Prostate gland (tissue), 2 donors: ENCODE measurements around the gene SNRPE. TPM values are rescaled to one million over a fixed set of nuclear protein-coding genes. Genes with fewer than 3 reads are reported as not detected.

ENCODE experiments used
- DNase-seq: peaks from one replicate; pipeline ENCODE4 v3.0.0-alpha.2; 2019; ENCODE audit warnings: low spot score
- H3K27ac ChIP-seq, 2 donors: fragments of 200-600 bp; sonication (generic); 2 replicates each; pipeline ENCODE4 v1.5.1; 2017 to 2019
- H3K27me3 ChIP-seq: fragments of 200-600 bp; sonication (generic); replicated peaks from 2 replicates; pipeline ENCODE4 v1.5.1; 2019; ENCODE audit not compliant: insufficient read depth
- H3K36me3 ChIP-seq, 2 donors: fragments of 200-600 bp; sonication (generic); 1 replicate in 1 of 2; 2 replicates in 1 of 2; pipeline versions ENCODE4 v1.5.1 to v1.8.1; 2017 to 2019
- H3K4me1 ChIP-seq: fragments of 200-600 bp; sonication (generic); replicated peaks from 2 replicates; pipeline ENCODE4 v1.5.1; 2019
- H3K4me3 ChIP-seq, 2 donors: fragments of 200-600 bp; sonication (generic); 2 replicates each; pipeline ENCODE4 v1.5.1; 2017 to 2019
- H3K9me3 ChIP-seq: fragments of 200-600 bp; sonication (generic); 2 replicates; pipeline ENCODE4 v1.5.1; 2017
- POLR2A ChIP-seq: fragments of 450-650 bp; IDR thresholded peaks from one replicate; pipeline ENCODE4 v1.6.1; 2016; ENCODE audit warnings: antibody characterized with exemption, mild to moderate bottlenecking
- POLR2AphosphoS5 ChIP-seq: sonication (generic); formaldehyde crosslinking; IDR thresholded peaks from one replicate; pipeline ENCODE4 v1.6.1; 2017; ENCODE audit warnings: antibody characterized with exemption
- WGBS: methylation state at CpG from one replicate; pipeline ENCODE4 v1.1.5; 2018; 5-methylcytosine and 5-hydroxymethylcytosine counted together
- intact Hi-C: fragments of 100-400 bp; cut with DNase I; formaldehyde crosslinking; loops from one replicate; pipeline ENCODE4 v1.14.2; 2022
- total RNA-seq, 2 donors: library from RNA; depleted of rRNA; stranded (reverse); fragments of >200 nt; gene quantifications; one replicate each; pipeline ENCODE4 v1.1.0, GENCODE V29; 2016
- TF ChIP-seq, protein P1 (sequence below), 4 experiments: fragments of 200-600 bp in 2 of 4; fragments of 450-650 bp in 2 of 4; sonication (generic) in 2 of 4; IDR thresholded peaks; 1 replicate in 3 of 4; 2 replicates in 1 of 4; pipeline ENCODE4 v1.5.1; 2016 to 2019; ENCODE audit warnings: antibody characterized with exemption in 4 of 4, mild to moderate bottlenecking in 2 of 4, moderate library complexity in 2 of 4

Gene SNRPE
- total RNA-seq, 2 donors from 2014 or later: 18.8 to 92.8 TPM

DNA sequence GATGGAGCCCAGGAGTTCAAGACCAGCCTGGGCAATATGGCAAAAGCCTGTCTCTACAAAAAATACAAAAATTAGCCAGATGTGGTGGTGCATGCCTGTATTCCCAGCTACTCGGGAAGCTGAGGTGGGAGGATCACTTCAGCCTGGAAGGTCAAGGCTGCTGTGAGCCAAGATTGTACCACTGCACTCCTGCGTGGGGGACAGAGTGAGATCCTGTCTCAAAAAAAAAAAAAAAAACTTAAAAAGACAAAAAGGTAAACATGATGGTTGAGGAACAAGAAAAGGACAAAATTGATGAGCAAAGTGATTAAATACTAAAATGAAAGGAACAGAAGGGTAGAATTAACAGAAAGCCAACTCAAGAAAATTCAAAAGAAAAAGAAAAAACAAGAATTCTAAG, 30.6 kb downstream of the SNRPE start:
- H3K36me3 ChIP-seq: no peaks in the 10 kb centered on the region
- no peak for DNase-seq
- WGBS: 46% methylated on average over 2 of the region's 2 CpGs

GRCh38 chr1:203898458-203899352, 37.3 kb downstream of the SNRPE start:
- Histone ChIP-seq H3K4me1 (no peaks in the 10 kb centered on the region), H3K36me3 (no peaks in the 10 kb centered on the region), H3K27ac (no peak overlapping the region), H3K9me3 (no peaks in the 10 kb centered on the region), H3K4me3 (no peak overlapping the region), H3K27me3 (no peaks in the 10 kb centered on the region)
- intact Hi-C loops: no loop called here
- TF ChIP-seq, protein P1, sequence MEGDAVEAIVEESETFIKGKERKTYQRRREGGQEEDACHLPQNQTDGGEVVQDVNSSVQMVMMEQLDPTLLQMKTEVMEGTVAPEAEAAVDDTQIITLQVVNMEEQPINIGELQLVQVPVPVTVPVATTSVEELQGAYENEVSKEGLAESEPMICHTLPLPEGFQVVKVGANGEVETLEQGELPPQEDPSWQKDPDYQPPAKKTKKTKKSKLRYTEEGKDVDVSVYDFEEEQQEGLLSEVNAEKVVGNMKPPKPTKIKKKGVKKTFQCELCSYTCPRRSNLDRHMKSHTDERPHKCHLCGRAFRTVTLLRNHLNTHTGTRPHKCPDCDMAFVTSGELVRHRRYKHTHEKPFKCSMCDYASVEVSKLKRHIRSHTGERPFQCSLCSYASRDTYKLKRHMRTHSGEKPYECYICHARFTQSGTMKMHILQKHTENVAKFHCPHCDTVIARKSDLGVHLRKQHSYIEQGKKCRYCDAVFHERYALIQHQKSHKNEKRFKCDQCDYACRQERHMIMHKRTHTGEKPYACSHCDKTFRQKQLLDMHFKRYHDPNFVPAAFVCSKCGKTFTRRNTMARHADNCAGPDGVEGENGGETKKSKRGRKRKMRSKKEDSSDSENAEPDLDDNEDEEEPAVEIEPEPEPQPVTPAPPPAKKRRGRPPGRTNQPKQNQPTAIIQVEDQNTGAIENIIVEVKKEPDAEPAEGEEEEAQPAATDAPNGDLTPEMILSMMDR (IDR thresholded peaks at IDR 0.05): no peak
- TF ChIP-seq POLR2A (no peak), POLR2AphosphoS5 (no peak)
- DNase-seq: no peak
- 80% methylated on average over 12 of the region's 12 CpGs for WGBS

More for the DNA sequence above, 30.6 kb downstream of the SNRPE start:
- H3K4me1 ChIP-seq: no peaks in the 10 kb centered on the region
- H3K9me3 ChIP-seq: no peaks in the 10 kb centered on the region
- H3K27ac ChIP-seq: no peak overlapping the region
- no peak overlapping the region for H3K4me3 ChIP-seq
- TF ChIP-seq POLR2A (no peak), POLR2AphosphoS5 (no peak)
- TF ChIP-seq, protein P1 (IDR thresholded peaks at IDR 0.05): no peak
- no peaks in the 10 kb centered on the region for H3K27me3 ChIP-seq
- intact Hi-C loops: no loop called here

GRCh38 chr1:203899353-203899716, 37.9 kb downstream of the SNRPE start:
- no peak for DNase-seq
- WGBS: 37% methylated on average over 1 of the region's 1 CpG
- Histone ChIP-seq H3K4me1 (no peaks in the 10 kb centered on the region), H3K9me3 (no peaks in the 10 kb centered on the region), H3K36me3 (no peaks in the 10 kb centered on the region), H3K27ac (no peak overlapping the region), H3K4me3 (no peak overlapping the region), H3K27me3 (no peaks in the 10 kb centered on the region)
- TF ChIP-seq POLR2AphosphoS5: no peak
- no peak for TF ChIP-seq POLR2A
- TF ChIP-seq, protein P1 (IDR thresholded peaks at IDR 0.05): no peak
- intact Hi-C loops: no loop called here

- TF ChIP-seq POLR2A: no peak
- TF ChIP-seq, protein P1 (IDR thresholded peaks at IDR 0.05): no peak
- TF ChIP-seq POLR2AphosphoS5: no peak
- intact Hi-C loops: no loop called here
- Histone ChIP-seq H3K4me3 (no peak overlapping the region), H3K27me3 (no peaks in the 10 kb centered on the region), H3K36me3 (no peaks in the 10 kb centered on the region), H3K9me3 (no peaks in the 10 kb centered on the region), H3K27ac (no peak overlapping the region), H3K4me1 (no peaks in the 10 kb centered on the region)
- DNase-seq: no peak
- 97% methylated on average over 32 of the region's 47 CpGs for WGBS
Measured at GRCh38 chr1:203899869-203900714, 38.7 kb downstream of the SNRPE start.
